ENCODE measurements around the gene SAMD11. TPM values are rescaled to one million over a fixed set of nuclear protein-coding genes. Genes with fewer than 3 reads are reported as not detected.
"Not testable (repeated sequence)": the region's sequence is repeated elsewhere in the genome, so short reads cannot be mapped to it uniquely, and the experiment has no call there.

Gene SAMD11
- total and polyA plus RNA-seq, 10 donors: 7.5 to 37.0 (median 18.9) TPM

DNA sequence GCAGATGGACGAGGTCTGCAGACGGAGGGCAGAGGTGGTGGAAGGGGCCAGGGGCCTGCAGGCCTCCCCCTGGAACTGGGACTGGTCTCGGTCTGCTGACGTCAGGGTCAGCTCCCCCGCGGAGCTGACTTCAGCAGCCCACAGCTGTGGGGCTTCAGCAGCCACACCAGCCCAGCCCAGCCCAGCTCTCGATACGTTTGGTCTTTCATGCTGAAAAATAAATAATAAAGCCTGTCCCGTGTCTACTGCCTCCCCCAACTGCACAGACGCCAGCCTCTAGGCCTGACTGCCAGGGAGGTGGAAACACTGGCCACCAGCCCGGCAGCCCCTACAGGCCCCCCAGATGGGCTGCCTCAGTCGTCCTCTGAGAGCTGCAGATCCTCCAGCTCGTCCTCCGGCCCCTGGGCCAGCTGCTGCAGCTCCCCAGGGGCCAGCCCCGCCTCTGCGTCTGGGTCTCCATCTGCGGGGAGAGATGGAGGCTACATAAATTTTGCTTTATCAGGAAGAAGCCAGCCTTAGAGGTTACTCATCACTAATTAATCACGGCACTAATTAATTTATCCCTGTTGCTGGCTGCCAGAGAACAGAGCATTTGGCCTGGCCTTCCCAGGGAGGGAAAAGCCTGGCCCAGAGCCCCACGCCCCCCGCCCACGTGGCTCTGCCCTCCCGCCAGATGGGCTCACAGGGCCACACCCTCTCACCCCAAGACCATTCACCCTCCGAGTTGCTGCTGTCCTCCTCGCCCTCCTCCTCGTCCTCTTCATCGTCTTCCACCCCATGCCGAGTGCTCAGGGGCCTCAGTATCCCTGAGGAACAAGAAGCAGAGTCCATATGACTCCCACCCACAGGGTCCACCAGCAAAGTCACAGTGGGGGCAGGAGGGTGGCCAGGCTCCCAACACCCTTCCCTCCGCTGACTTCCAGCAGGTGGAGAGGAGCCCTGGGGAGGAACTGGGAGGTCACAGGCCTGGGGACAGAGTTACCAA lies 20.9 kb downstream of the SAMD11 start:
- H3K27ac ChIP-seq: peak overlapping the region in 7 of 8 donors; percentile 15 to 82 (median 74)
- peaks cover 11 to 44% (median 36%) of the 10 kb centered on the region in 7 donors for H3K27me3 ChIP-seq (replicated peaks in 1 of 7)
- TF ChIP-seq POLR2AphosphoS5 (IDR thresholded peaks at IDR 0.05): peak in 2 of 3 donors; percentile 66 to 69
- TF ChIP-seq, protein P1, sequence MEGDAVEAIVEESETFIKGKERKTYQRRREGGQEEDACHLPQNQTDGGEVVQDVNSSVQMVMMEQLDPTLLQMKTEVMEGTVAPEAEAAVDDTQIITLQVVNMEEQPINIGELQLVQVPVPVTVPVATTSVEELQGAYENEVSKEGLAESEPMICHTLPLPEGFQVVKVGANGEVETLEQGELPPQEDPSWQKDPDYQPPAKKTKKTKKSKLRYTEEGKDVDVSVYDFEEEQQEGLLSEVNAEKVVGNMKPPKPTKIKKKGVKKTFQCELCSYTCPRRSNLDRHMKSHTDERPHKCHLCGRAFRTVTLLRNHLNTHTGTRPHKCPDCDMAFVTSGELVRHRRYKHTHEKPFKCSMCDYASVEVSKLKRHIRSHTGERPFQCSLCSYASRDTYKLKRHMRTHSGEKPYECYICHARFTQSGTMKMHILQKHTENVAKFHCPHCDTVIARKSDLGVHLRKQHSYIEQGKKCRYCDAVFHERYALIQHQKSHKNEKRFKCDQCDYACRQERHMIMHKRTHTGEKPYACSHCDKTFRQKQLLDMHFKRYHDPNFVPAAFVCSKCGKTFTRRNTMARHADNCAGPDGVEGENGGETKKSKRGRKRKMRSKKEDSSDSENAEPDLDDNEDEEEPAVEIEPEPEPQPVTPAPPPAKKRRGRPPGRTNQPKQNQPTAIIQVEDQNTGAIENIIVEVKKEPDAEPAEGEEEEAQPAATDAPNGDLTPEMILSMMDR (IDR thresholded peaks at IDR 0.05 in 8 of 11, conservative IDR thresholded peaks at IDR 0.05 in 3 of 11): no peak
- no peaks in the 10 kb centered on the region for H3K9me3 ChIP-seq
- no peak overlapping the region for H3K4me3 ChIP-seq
- H3K4me1 ChIP-seq: peaks cover 21 to 69% (median 45%) of the 10 kb centered on the region in 6 donors
- intact Hi-C loops (cut with DNase I; ENCODE audit: low total_unique reads): no loop called here
- 71 to 79% (median 74%) methylated on average over 26 to 28 of the region's 28 CpGs for WGBS, 5 donors
- no peak for DNase-seq
- peaks cover 2 to 61% (median 56%) of the 10 kb centered on the region in 6 donors for H3K36me3 ChIP-seq

DNA sequence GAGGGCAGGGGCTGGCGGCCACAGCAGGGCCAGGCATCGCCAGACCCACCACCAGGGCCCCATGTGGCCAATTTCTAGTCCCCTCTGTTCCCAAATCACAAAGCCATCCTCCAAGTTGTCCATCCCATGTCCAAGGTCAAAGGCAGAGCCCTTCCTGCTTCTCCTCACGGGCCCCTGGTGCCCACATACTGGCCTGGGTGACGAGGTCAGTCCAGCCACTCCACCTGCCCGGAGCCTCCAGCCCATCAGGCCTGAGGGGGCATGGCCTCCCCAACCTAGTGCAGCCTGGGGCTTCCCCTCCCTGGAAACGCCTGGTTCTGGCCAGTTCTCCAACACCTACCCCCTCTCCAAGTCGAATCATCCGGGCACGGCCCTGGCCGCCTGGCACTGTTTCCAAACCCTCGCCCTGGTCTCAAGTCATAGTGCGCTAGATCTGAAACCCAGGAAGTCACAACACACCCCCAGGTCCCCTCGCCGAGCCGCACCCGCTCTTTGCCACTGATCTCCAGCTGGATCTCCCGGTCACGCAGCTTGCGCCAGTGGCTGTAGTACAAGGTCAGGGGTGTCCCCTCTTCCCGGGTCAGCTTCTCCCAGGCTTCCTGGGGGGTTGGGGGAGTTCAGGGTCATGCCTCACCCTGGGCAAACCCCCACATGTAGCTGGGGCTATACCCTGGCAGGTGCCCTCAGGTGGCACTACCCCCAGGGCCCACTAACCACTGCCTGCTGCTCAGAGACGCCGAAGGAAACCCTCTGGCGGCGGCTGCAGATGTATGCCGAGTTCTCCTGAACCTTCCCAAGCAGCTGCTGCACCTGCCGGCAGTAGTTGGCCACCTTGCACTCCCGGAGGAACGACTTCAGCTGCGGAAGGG lies 22.2 kb downstream of the SAMD11 start:
- WGBS, 5 donors: 82 to 89% (median 85%) methylated on average over 20 to 29 of the region's 29 CpGs
- intact Hi-C loops (cut with DNase I; ENCODE audit: low total_unique reads): no loop called here
- Histone ChIP-seq H3K4me1 (peaks cover 11 to 56% (median 32%) of the 10 kb centered on the region in 6 donors), H3K27ac (peak overlapping the region in 5 of 8 donors; percentile 66 to 82 (median 74)), H3K36me3 (peaks cover 2 to 74% (median 69%) of the 10 kb centered on the region in 6 donors), H3K4me3 (no peak overlapping the region), H3K27me3 (replicated peaks in 1 of 7) (peaks cover 10 to 31% (median 24%) of the 10 kb centered on the region in 7 donors), H3K9me3 (no peaks in the 10 kb centered on the region)
- no peak for DNase-seq
- TF ChIP-seq POLR2A (IDR thresholded peaks at IDR 0.05): no peak
- no peak for TF ChIP-seq POLR2AphosphoS5 (IDR thresholded peaks at IDR 0.05)
- TF ChIP-seq, protein P1 (IDR thresholded peaks at IDR 0.05 in 8 of 11, conservative IDR thresholded peaks at IDR 0.05 in 3 of 11): no peak

DNA sequence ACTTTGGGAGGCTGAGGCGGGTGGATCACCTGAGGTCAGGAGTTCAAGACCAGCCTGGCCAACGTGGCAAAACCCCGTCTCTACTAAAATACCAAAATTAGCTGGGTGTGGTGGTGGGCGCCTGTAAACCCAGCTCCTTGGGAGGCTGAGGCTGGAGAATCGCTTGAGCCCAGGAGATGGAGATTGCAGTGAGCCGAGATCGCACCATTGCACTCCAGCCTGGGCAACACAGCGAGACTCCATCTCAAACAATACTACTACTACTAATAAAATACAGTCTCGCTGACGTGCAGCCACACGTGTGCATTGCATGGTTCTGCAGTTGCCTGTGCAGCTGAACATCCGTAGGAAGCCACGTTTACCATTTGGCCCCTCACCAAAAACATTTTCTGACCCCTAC lies 23.1 kb downstream of the SAMD11 start:
- H3K4me3 ChIP-seq; intact Hi-C loops (cut with DNase I; ENCODE audit: low total_unique reads); DNase-seq; H3K27ac ChIP-seq; H3K9me3 ChIP-seq: not testable (repeated sequence)
- Histone ChIP-seq H3K4me1 (peaks cover 4 to 47% (median 23%) of the 10 kb centered on the region in 6 donors), H3K27me3 (replicated peaks in 1 of 7) (peaks cover 2 to 22% (median 15%) of the 10 kb centered on the region in 7 donors), H3K36me3 (peaks cover 2 to 83% (median 78%) of the 10 kb centered on the region in 6 donors)
- 93 to 95% (median 95%) methylated on average over 13 of the region's 13 CpGs for WGBS, 5 donors

DNA sequence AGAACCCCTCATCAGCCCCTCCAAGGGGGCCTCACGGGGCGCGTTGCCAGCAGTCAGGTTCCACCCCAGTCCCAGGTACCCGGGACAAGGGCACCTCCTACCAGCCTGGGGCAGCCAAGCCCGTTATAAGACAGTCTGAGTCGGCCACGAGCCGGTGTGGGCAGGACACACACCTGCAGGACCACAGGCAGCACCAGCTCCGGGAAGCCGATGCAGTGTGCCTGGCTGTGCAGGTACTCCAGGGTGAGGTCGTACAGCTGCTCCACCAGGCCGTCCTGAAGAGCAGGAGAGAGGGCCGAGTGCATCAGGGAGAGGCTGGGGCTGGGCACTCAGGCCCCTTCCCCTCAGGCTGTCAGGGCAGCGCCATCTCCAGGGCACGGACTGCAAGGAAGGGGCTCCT lies 24.2 kb downstream of the SAMD11 start:
- peaks cover 2 to 11% (median 4%) of the 10 kb centered on the region in 7 donors for H3K27me3 ChIP-seq (replicated peaks in 1 of 7)
- TF ChIP-seq, protein P1 (IDR thresholded peaks at IDR 0.05 in 8 of 11, conservative IDR thresholded peaks at IDR 0.05 in 3 of 11): no peak
- H3K4me3 ChIP-seq: no peak overlapping the region
- 89 to 97% (median 94%) methylated on average over 9 to 15 of the region's 15 CpGs for WGBS, 5 donors
- H3K4me1 ChIP-seq: peaks cover 0 to 35% (median 11%) of the 10 kb centered on the region in 6 donors
- no peaks in the 10 kb centered on the region for H3K9me3 ChIP-seq
- no peak for DNase-seq
- peaks cover 7 to 95% (median 89%) of the 10 kb centered on the region in 6 donors for H3K36me3 ChIP-seq
- no peak overlapping the region for H3K27ac ChIP-seq
- intact Hi-C loops (cut with DNase I; ENCODE audit: low total_unique reads): no loop called here

Measured in spleen (tissue), 11 donors.